ENCODE results near the gene CTRL. TPM values are rescaled to one million over a fixed set of nuclear protein-coding genes. Genes with fewer than 3 reads are reported as not detected.
A peak's percentile ranks its signal among the peaks of the same experiment; 100 is the strongest.
"Not testable (repeated sequence)": the region's sequence is repeated elsewhere in the genome, so short reads cannot be mapped to it uniquely, and the experiment has no call there.

CTRL gene
- total RNA-seq, 1 donor from 2014 or later = 0.96 TPM

GRCh38 chr16:67941469-67942199 is 10.0 kb upstream of the CTRL start:
- Histone ChIP-seq H3K9me3 (no peaks in the 10 kb centered on the region), H3K36me3 (peaks cover 48% of the 10 kb centered on the region), H3K4me3 (no peak overlapping the region), H3K27ac (no peak overlapping the region), H3K27me3 (no peaks in the 10 kb centered on the region), H3K4me1 (peaks cover 18% of the 10 kb centered on the region)
- DNase-seq = no peak
- intact Hi-C loops (cut with DNase I) = no loop called here
- no peak for TF ChIP-seq CTCF (IDR thresholded peaks at IDR 0.05)
- ATAC-seq = no peak

DNA sequence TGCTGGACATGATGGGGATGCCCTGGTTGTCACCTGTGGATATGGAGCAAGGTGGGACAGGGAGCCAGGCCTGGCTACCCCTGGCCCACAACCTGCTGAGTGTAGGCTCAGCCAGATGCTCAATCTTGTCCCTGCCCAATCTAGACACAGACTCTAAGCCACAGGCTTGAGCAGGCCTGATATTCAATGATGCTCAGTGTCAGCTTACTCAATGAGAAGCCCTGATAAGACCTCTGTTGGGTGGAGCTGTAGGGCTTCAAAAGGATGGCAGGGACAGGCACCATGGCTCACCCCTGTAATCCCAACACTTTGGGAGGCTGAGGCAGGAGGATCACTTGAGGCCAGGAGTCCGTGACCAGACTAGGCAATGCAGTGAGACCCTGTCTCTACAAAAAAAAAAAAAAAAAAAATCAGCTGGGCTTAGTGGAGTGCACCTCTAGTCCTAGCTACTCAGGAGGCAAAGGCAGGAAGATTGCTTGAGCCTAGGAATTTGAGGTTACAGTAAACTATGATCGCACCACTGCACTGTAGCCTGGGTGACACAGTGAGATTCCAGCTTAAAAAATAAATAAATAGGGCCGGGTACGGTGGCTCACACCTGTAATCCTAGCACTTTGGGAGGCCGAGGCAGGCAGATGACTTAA is 8.9 kb upstream of the CTRL start:
- intact Hi-C loops (cut with DNase I) = no loop called here
- TF ChIP-seq CTCF (IDR thresholded peaks at IDR 0.05) = no peak
- Histone ChIP-seq H3K36me3 (peaks cover 37% of the 10 kb centered on the region), H3K4me1 (peaks cover 18% of the 10 kb centered on the region), H3K4me3 (no peak overlapping the region), H3K27ac (no peak overlapping the region), H3K9me3 (no peaks in the 10 kb centered on the region), H3K27me3 (no peaks in the 10 kb centered on the region)
- DNase-seq (no peak), ATAC-seq (no peak)

- Histone ChIP-seq H3K36me3 (peaks cover 33% of the 10 kb centered on the region), H3K27me3 (no peaks in the 10 kb centered on the region), H3K9me3 (no peaks in the 10 kb centered on the region), H3K4me3 (no peak overlapping the region), H3K4me1 (peaks cover 21% of the 10 kb centered on the region), H3K27ac (no peak overlapping the region)
- no peak for TF ChIP-seq CTCF (IDR thresholded peaks at IDR 0.05)
- DNase-seq (no peak), ATAC-seq (no peak)
- intact Hi-C loops (cut with DNase I) = no loop called here
Measured at GRCh38 chr16:67939507-67940445, 8.1 kb upstream of the CTRL start.

DNA sequence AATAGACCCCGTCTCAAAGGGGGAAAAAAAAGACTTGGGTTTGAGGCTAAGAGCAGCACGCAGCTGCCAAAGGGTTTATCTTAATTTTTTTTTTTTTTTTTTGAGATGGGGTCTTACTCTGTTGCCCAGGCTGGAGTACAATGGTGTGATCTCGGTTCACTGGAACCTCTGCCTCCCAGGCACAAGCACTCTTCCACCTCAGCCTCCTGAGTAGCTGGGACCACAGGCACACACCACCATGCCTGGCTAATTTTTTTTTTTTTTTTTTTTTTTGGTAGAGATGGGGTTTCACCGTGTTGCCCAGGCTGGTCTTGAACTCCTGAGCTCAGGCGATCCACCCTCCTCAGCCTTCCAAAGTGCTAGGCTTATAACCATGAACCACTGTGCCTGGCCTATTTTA is 6.1 kb upstream of the CTRL start:
- H3K4me3 ChIP-seq; H3K9me3 ChIP-seq; H3K27me3 ChIP-seq; H3K27ac ChIP-seq; ATAC-seq; intact Hi-C loops (cut with DNase I); DNase-seq: not testable (repeated sequence)
- Histone ChIP-seq H3K4me1 (peaks cover 17% of the 10 kb centered on the region), H3K36me3 (peaks cover 35% of the 10 kb centered on the region)

GRCh38 chr16:67936880-67937605 is 5.4 kb upstream of the CTRL start:
- Histone ChIP-seq H3K9me3 (no peaks in the 10 kb centered on the region), H3K4me3 (peak overlapping the region; percentile 88), H3K27me3 (no peaks in the 10 kb centered on the region), H3K36me3 (peaks cover 28% of the 10 kb centered on the region), H3K27ac (peak overlapping the region; percentile 89), H3K4me1 (peaks cover 17% of the 10 kb centered on the region)
- no peak for TF ChIP-seq CTCF (IDR thresholded peaks at IDR 0.05)
- peak; percentile 64 for ATAC-seq
- intact Hi-C loops (cut with DNase I) = no loop called here
- no peak for DNase-seq
